Liver (tissue), 9 donors: Measurements from ENCODE around the gene APIP. TPM values are rescaled to one million over a fixed set of nuclear protein-coding genes. Genes with fewer than 3 reads are reported as not detected.

ENCODE experiments used
- DNase-seq: peaks from one replicate; pipeline ENCODE4 v3.0.0-alpha.2; 2017; ENCODE audit warnings: low spot score
- H3K27ac ChIP-seq, 2 donors: one replicate each; pipeline ENCODE4 v1.7.0; 2013; ENCODE audit warnings: inconsistent platforms in 2 of 2, low read length in 2 of 2, control low read depth in 1 of 2, low read depth in 1 of 2, mild to moderate bottlenecking in 1 of 2
- H3K27me3 ChIP-seq, 4 donors: one replicate each; pipeline versions ENCODE4 v1.6.1 to v1.7.0; 2013; ENCODE audit warnings: low read length in 3 of 4, inconsistent platforms in 1 of 4, mild to moderate bottlenecking in 1 of 4, moderate library complexity in 1 of 4; ENCODE audit not compliant: control insufficient read depth in 4 of 4, insufficient read depth in 4 of 4
- H3K36me3 ChIP-seq, 4 donors: one replicate each; pipeline versions ENCODE4 v1.6.1 to v1.7.0; 2013; ENCODE audit warnings: low read length in 3 of 4, mild to moderate bottlenecking in 3 of 4, low read depth in 1 of 4, moderate library complexity in 1 of 4; ENCODE audit not compliant: control insufficient read depth in 4 of 4, insufficient read depth in 3 of 4
- H3K4me1 ChIP-seq, 4 donors: one replicate each; pipeline versions ENCODE4 v1.6.1 to v1.7.0; 2013; ENCODE audit warnings: low read length in 3 of 4, mild to moderate bottlenecking in 3 of 4, moderate library complexity in 1 of 4; ENCODE audit not compliant: control insufficient read depth in 4 of 4, insufficient read depth in 4 of 4
- H3K4me3 ChIP-seq, 3 donors: one replicate each; pipeline versions ENCODE4 v1.6.1 to v1.7.0; 2013; ENCODE audit warnings: low read length in 3 of 3, control low read depth in 1 of 3, low read depth in 1 of 3, mild to moderate bottlenecking in 1 of 3
- H3K9ac ChIP-seq, 2 donors: one replicate each; pipeline ENCODE4 v1.7.0; 2013; ENCODE audit warnings: low read length in 2 of 2, mild to moderate bottlenecking in 2 of 2, moderate library complexity in 2 of 2, control low read depth in 1 of 2, low read depth in 1 of 2
- H3K9me3 ChIP-seq, 4 donors: one replicate each; pipeline versions ENCODE4 v1.6.1 to v1.7.0; 2013; ENCODE audit warnings: low read length in 3 of 4; ENCODE audit not compliant: control insufficient read depth in 4 of 4
- ATF3 ChIP-seq: IDR thresholded peaks from 2 replicates; pipeline ENCODE4 v1.6.1; 2016; ENCODE audit warnings: antibody characterized with exemption
- EGR1 ChIP-seq, 2 donors: IDR thresholded peaks; 2 replicates each; pipeline ENCODE4 v1.6.1; 2016 to 2018; ENCODE audit warnings: antibody characterized with exemption in 2 of 2, low read depth in 2 of 2
- FOXA1 ChIP-seq: IDR thresholded peaks from 2 replicates; pipeline ENCODE4 v1.6.1; 2016; ENCODE audit warnings: antibody characterized with exemption
- GABPA ChIP-seq, 2 donors: IDR thresholded peaks in 1 of 2; conservative IDR thresholded peaks in 1 of 2; 2 replicates each; pipeline ENCODE4 v1.6.1; 2016; ENCODE audit warnings: antibody characterized with exemption in 2 of 2, mild to moderate bottlenecking in 1 of 2, moderate library complexity in 1 of 2
- HNF4A ChIP-seq, 2 donors: conservative IDR thresholded peaks; 2 replicates each; pipeline ENCODE4 v1.6.1; 2016; ENCODE audit warnings: antibody characterized with exemption in 2 of 2, mild to moderate bottlenecking in 2 of 2
- HNF4G ChIP-seq: IDR thresholded peaks from 2 replicates; pipeline ENCODE4 v1.6.1; 2016; ENCODE audit warnings: antibody characterized with exemption
- MAX ChIP-seq: IDR thresholded peaks from 2 replicates; pipeline ENCODE4 v1.6.1; 2016; ENCODE audit warnings: antibody characterized with exemption
- NR2F2 ChIP-seq: IDR thresholded peaks from 2 replicates; pipeline ENCODE4 v1.6.1; 2016; ENCODE audit warnings: antibody characterized with exemption
- RAD21 ChIP-seq, 2 donors: IDR thresholded peaks; 2 replicates each; pipeline ENCODE4 v1.6.1; 2016; ENCODE audit warnings: antibody characterized with exemption in 2 of 2, mild to moderate bottlenecking in 2 of 2
- REST ChIP-seq: IDR thresholded peaks from 2 replicates; pipeline ENCODE4 v1.6.1; 2016; ENCODE audit warnings: antibody characterized with exemption, mild to moderate bottlenecking
- RXRA ChIP-seq, 2 donors: IDR thresholded peaks; 2 replicates each; pipeline ENCODE4 v1.6.1; 2017 to 2018; ENCODE audit warnings: antibody characterized with exemption in 2 of 2, mild to moderate bottlenecking in 1 of 2
- SP1 ChIP-seq: IDR thresholded peaks from 2 replicates; pipeline ENCODE4 v1.6.1; 2018; ENCODE audit warnings: antibody characterized with exemption, mild to moderate bottlenecking
- TAF1 ChIP-seq: conservative IDR thresholded peaks from 2 replicates; pipeline ENCODE4 v1.6.1; 2016; ENCODE audit warnings: antibody characterized with exemption, mild to moderate bottlenecking
- YY1 ChIP-seq: IDR thresholded peaks from 2 replicates; pipeline ENCODE4 v1.6.1; 2016; ENCODE audit warnings: antibody characterized with exemption, mild to moderate bottlenecking
- ZBTB33 ChIP-seq: IDR thresholded peaks from 2 replicates; pipeline ENCODE4 v1.6.1; 2016; ENCODE audit warnings: antibody characterized with exemption
- WGBS: extraction: QIAGEN DNeasy Blood & Tissue Kit; methylation state at CpG from one replicate; pipeline ENCODE4 v1.1.7; 2013; 5-methylcytosine and 5-hydroxymethylcytosine counted together
- polyA plus RNA-seq, 2 donors: library from polyadenylated mRNA; stranded (reverse) in 1 of 2; unstranded in 1 of 2; fragments of 200-250 nt in 1 of 2; fragments of >200 nt in 1 of 2; fragmentation: Nextera tagmentation in 1 of 2; extraction: Ambion mirVana in 1 of 2; gene quantifications; one replicate each; pipeline versions ENCODE4 v1.2.1 to v1.2.3, GENCODE V29; 2013 to 2015
- total RNA-seq, 2 donors: library from RNA; depleted of rRNA; stranded (reverse); fragments of >200 nt; gene quantifications; one replicate each; pipeline ENCODE4 v1.2.3, GENCODE V29; 2014
- donor health status: healthy.
- donor health status: healthy.
- donor health status: healthy.
- donor health status: healthy.
- donor health status: healthy.

The APIP gene
- total and polyA plus RNA-seq, 4 donors = 13.4 to 26.3 (median 16.5) TPM

GRCh38 chr11:34957206-34957605 lies 41.0 kb upstream of the APIP start:
- TF ChIP-seq RAD21 (IDR thresholded peaks at IDR 0.05) (no peak), NR2F2 (no peak), HNF4G (no peak), EGR1 (IDR thresholded peaks at IDR 0.05; ENCODE audit: low read depth in 2 of 2) (no peak), FOXA1 (no peak), ZBTB33 (no peak), TAF1 (no peak), MAX (no peak), REST (no peak), GABPA (IDR thresholded peaks at IDR 0.05 in 1 of 2, conservative IDR thresholded peaks at IDR 0.05 in 1 of 2) (no peak)
- H3K27ac ChIP-seq = no peak overlapping the region

GRCh38 chr11:34953955-34954354 lies 37.8 kb upstream of the APIP start:
- WGBS = 96% methylated on average over 1 of the region's 1 CpG
- no peak overlapping the region for H3K27ac ChIP-seq
- no peaks in the 10 kb centered on the region for H3K27me3 ChIP-seq
- H3K9me3 ChIP-seq = no peaks in the 10 kb centered on the region
- H3K9ac ChIP-seq = no peak overlapping the region
- H3K4me1 ChIP-seq = peaks cover 0 to 2% (median under 1%) of the 10 kb centered on the region in 4 donors
- TF ChIP-seq GABPA (IDR thresholded peaks at IDR 0.05 in 1 of 2, conservative IDR thresholded peaks at IDR 0.05 in 1 of 2) = no peak
- TF ChIP-seq RXRA (IDR thresholded peaks at IDR 0.05) = no peak
- TF ChIP-seq FOXA1 = no peak
- TF ChIP-seq HNF4A (conservative IDR thresholded peaks at IDR 0.05) = no peak
- H3K36me3 ChIP-seq = no peaks in the 10 kb centered on the region
- no peak for DNase-seq
- no peak overlapping the region for H3K4me3 ChIP-seq

More at GRCh38 chr11:34957206-34957605, 41.0 kb upstream of the APIP start:
- Histone ChIP-seq H3K9me3 (no peaks in the 10 kb centered on the region), H3K9ac (no peak overlapping the region), H3K4me1 (peaks cover 0 to 3% (median 1%) of the 10 kb centered on the region in 4 donors), H3K36me3 (no peaks in the 10 kb centered on the region), H3K4me3 (no peak overlapping the region), H3K27me3 (no peaks in the 10 kb centered on the region)
- 87% methylated on average over 5 of the region's 5 CpGs for WGBS
- DNase-seq = no peak

- no peak for DNase-seq
- Histone ChIP-seq H3K27me3 (no peaks in the 10 kb centered on the region), H3K36me3 (no peaks in the 10 kb centered on the region), H3K9ac (no peak overlapping the region), H3K9me3 (no peaks in the 10 kb centered on the region), H3K27ac (no peak overlapping the region), H3K4me3 (no peak overlapping the region), H3K4me1 (peaks cover 0 to 3% (median 0%) of the 10 kb centered on the region in 4 donors)
- TF ChIP-seq RAD21 (IDR thresholded peaks at IDR 0.05) (no peak), SP1 (no peak), ATF3 (no peak), RXRA (IDR thresholded peaks at IDR 0.05) (no peak), NR2F2 (no peak), GABPA (IDR thresholded peaks at IDR 0.05 in 1 of 2, conservative IDR thresholded peaks at IDR 0.05 in 1 of 2) (no peak), YY1 (no peak), HNF4G (no peak)
These were observed 32.5 kb upstream of the APIP start for GRCh38 chr11:34948696-34949095.
